Smooth muscle cell of the pulmonary artery (primary cell): ENCODE data around the gene NAA30. TPM values are rescaled to one million over a fixed set of nuclear protein-coding genes. Genes with fewer than 3 reads are reported as not detected.

Source experiments
- total RNA-seq: library from RNA; depleted of rRNA; stranded (reverse); fragments of >200 nt; gene quantifications from 2 replicates; pipeline ENCODE4 v1.2.3, GENCODE V29; 2014

The NAA30 gene
- 15.8 and 16.0 TPM in 2 replicates for total RNA-seq

DNA sequence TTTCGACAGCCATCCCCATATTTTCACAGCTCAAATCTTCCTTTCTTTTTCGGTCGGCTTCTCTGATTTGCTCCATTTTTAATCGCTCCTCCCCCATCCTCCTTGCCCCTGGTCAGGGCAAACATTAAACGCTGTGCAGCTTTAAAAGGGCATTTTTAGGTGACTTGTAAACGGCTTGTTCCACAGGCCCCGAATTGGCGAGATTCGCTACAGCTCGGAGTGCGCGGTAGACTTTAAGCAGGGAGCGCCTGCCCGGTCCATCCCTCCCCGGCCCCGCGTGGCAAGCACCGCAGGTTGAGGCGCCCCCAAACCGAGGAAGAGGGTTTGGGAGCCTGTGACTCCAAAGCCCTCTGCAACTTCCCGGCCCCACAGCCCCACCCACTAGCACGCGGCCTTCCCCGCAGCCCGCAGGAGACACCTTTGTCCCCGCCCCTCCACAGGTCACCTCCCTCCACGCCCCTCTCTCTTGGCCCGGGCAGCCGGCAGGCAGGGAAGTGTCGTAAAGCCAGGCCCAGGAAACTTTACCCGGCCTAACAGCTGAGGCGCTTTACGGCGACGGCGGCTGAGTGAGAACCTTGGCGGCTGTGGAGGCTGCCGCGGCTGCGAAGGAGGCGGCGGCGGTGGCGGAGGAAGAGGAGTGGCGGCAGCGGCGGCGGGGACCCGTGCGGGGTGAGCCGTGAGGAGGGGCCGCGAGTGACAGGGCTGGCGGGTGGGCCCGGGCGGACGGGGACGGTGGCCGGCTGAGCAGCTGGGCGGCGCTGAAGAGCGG is at the start of gene NAA30:
Gene NAA30, plus strand, starts transcription at position 550 of the 769 bp plus-strand sequence. CDS start 372 bp downstream, outside the sequence.

Other genes starting within 250 kb of the NAA30 start
- 62.9 and 80.2 TPM in 2 replicates for gene EXOC5, start 121.7 kb upstream of the NAA30 start, total RNA-seq
- gene AP5M1, start 121.6 kb upstream of the NAA30 start, total RNA-seq, result 22.8 and 28.0 TPM in 2 replicates
- gene CCDC198, start 103.3 kb downstream of the NAA30 start, total RNA-seq, result not detected in 2 replicates